Mucosa of descending colon (tissue), 3 donors: ENCODE results near the gene RPTOR. TPM values are rescaled to one million over a fixed set of nuclear protein-coding genes. Genes with fewer than 3 reads are reported as not detected.
A peak's percentile ranks its signal among the peaks of the same experiment; 100 is the strongest.

Experiments used
- ATAC-seq: fragments of 200-7000 bp; cut with Tn5 transposase; one replicate; pipeline ENCODE4 v1.9.1; 2020; ENCODE audit warnings: mild to moderate bottlenecking, moderate library complexity
- DNase-seq, 3 donors: peaks; one replicate each; pipeline ENCODE4 v3.0.0-alpha.2; 2020
- H3K36me3 ChIP-seq: fragments of 200-600 bp; one replicate; pipeline ENCODE4 v1.8.0; 2021; ENCODE audit warnings: low read depth, mild to moderate bottlenecking
- H3K4me1 ChIP-seq: fragments of 200-600 bp; one replicate; pipeline ENCODE4 v1.8.0; 2021; ENCODE audit warnings: low read depth, mild to moderate bottlenecking
- H3K4me3 ChIP-seq: fragments of 200-600 bp; one replicate; pipeline ENCODE4 v1.8.0; 2021; ENCODE audit warnings: mild to moderate bottlenecking
- H3K9me3 ChIP-seq: fragments of 200-600 bp; one replicate; pipeline ENCODE4 v1.8.0; 2021; ENCODE audit warnings: mild to moderate bottlenecking
- CTCF ChIP-seq: fragments of 200-600 bp; IDR thresholded peaks from one replicate; pipeline ENCODE4 v1.8.0; 2022; ENCODE audit warnings: antibody characterized with exemption, mild to moderate bottlenecking
- intact Hi-C, 2 donors: fragments of 100-400 bp; cut with DNase I in 1 of 2; cut with micrococcal nuclease in 1 of 2; formaldehyde crosslinking; loops; one replicate each; pipeline versions ENCODE4 v1.11.0 to v1.11.1; 2022; cut with DNase I, micrococcal nuclease
- total RNA-seq, 3 donors: library from RNA; stranded (reverse); fragmentation: NEBNext Ultra II Directional in 2 of 3; extraction: Animal tissue kit (Norgen Biotek cat#: 25700) in 2 of 3; gene quantifications; one replicate each; pipeline versions ENCODE4 v1.2.1 to v1.2.4, GENCODE V29; 2021 to 2023
- donor health status: DM: no; HTN: no; CAD: no; lungs with moderate emphysema.
- donor health status: DM: no; HTN: no; CAD: no.
- donor health status: DM: no; HTN: yes; CAD: no.

Gene RPTOR
- total RNA-seq, 3 donors from 2014 or later: 30.5 to 44.4 (median 37.2) TPM

GRCh38 chr17:80701730-80702129 lies 157.1 kb downstream of the RPTOR start:
- H3K4me1 ChIP-seq: peaks cover 3% of the 10 kb centered on the region
- no peaks in the 10 kb centered on the region for H3K9me3 ChIP-seq
- intact Hi-C loops: no loop called here
- no peak for TF ChIP-seq CTCF
- DNase-seq (no peak), ATAC-seq (no peak)
- H3K4me3 ChIP-seq: no peak overlapping the region
- no peaks in the 10 kb centered on the region for H3K36me3 ChIP-seq

GRCh38 chr17:80702315-80703141 lies 157.9 kb downstream of the RPTOR start:
- intact Hi-C loops: no loop called here
- peaks cover 3% of the 10 kb centered on the region for H3K4me1 ChIP-seq
- no peak for TF ChIP-seq CTCF
- no peak for ATAC-seq
- H3K36me3 ChIP-seq: no peaks in the 10 kb centered on the region
- no peak overlapping the region for H3K4me3 ChIP-seq
- H3K9me3 ChIP-seq: no peaks in the 10 kb centered on the region
- no peak for DNase-seq

- Histone ChIP-seq H3K36me3 (no peaks in the 10 kb centered on the region), H3K9me3 (no peaks in the 10 kb centered on the region), H3K4me1 (peaks cover 3% of the 10 kb centered on the region), H3K4me3 (no peak overlapping the region)
- ATAC-seq: peak; percentile 43
- TF ChIP-seq CTCF: no peak
- no peak for DNase-seq
- intact Hi-C loops: no loop called here
Measured at GRCh38 chr17:80703142-80703478, 158.5 kb downstream of the RPTOR start.

GRCh38 chr17:80704381-80704819 lies 159.8 kb downstream of the RPTOR start:
- DNase-seq (no peak), ATAC-seq (no peak)
- intact Hi-C loops: no loop called here
- no peaks in the 10 kb centered on the region for H3K9me3 ChIP-seq
- H3K36me3 ChIP-seq: no peaks in the 10 kb centered on the region
- peaks cover 3% of the 10 kb centered on the region for H3K4me1 ChIP-seq
- no peak overlapping the region for H3K4me3 ChIP-seq
- TF ChIP-seq CTCF: no peak

- TF ChIP-seq CTCF: no peak
- Histone ChIP-seq H3K4me1 (peaks cover 3% of the 10 kb centered on the region), H3K4me3 (no peak overlapping the region), H3K9me3 (no peaks in the 10 kb centered on the region), H3K36me3 (no peaks in the 10 kb centered on the region)
- intact Hi-C loops: no loop called here
- no peak for ATAC-seq
- DNase-seq: no peak
Measured at GRCh38 chr17:80704894-80705293, 160.3 kb downstream of the RPTOR start.

GRCh38 chr17:80705988-80706387 lies 161.3 kb downstream of the RPTOR start:
- intact Hi-C loops: no loop called here
- no peaks in the 10 kb centered on the region for H3K9me3 ChIP-seq
- no peak for TF ChIP-seq CTCF
- H3K36me3 ChIP-seq: no peaks in the 10 kb centered on the region
- H3K4me3 ChIP-seq: no peak overlapping the region
- DNase-seq (no peak), ATAC-seq (no peak)
- H3K4me1 ChIP-seq: peaks cover 3% of the 10 kb centered on the region
